Measurements from ENCODE around the gene MTG2. TPM values are rescaled to one million over a fixed set of nuclear protein-coding genes. Genes with fewer than 3 reads are reported as not detected.
A peak's percentile ranks its signal among the peaks of the same experiment; 100 is the strongest.

MTG2 gene
- total and polyA plus RNA-seq, 8 donors: 13.6 to 77.9 (median 21.4) TPM

GRCh38 chr20:62229667-62230066 lies 46.8 kb downstream of the MTG2 start:
- intact Hi-C loops (cut with DNase I; ENCODE audit: low total_unique reads): no loop called here
- WGBS, 5 donors: 65 to 78% (median 69%) methylated on average over 4 of the region's 4 CpGs
- no peak for TF ChIP-seq CTCF (IDR thresholded peaks at IDR 0.05)
- TF ChIP-seq POLR2A (IDR thresholded peaks at IDR 0.05): no peak
- TF ChIP-seq POLR2AphosphoS5 (IDR thresholded peaks at IDR 0.05): no peak
- TF ChIP-seq EP300 (IDR thresholded peaks at IDR 0.05): no peak
- no peaks in the 10 kb centered on the region for H3K9me3 ChIP-seq
- no peaks in the 10 kb centered on the region for H3K36me3 ChIP-seq
- H3K27ac ChIP-seq: no peak overlapping the region
- H3K4me1 ChIP-seq: peaks cover 6 to 26% (median 13%) of the 10 kb centered on the region in 4 donors
- no peak overlapping the region for H3K4me3 ChIP-seq
- DNase-seq: no peak
- H3K27me3 ChIP-seq: peaks cover 0 to 85% (median 13%) of the 10 kb centered on the region in 3 donors

- TF ChIP-seq POLR2AphosphoS5 (IDR thresholded peaks at IDR 0.05) (no peak), POLR2A (IDR thresholded peaks at IDR 0.05) (no peak), EP300 (IDR thresholded peaks at IDR 0.05) (no peak)
- H3K36me3 ChIP-seq: no peaks in the 10 kb centered on the region
- WGBS, 5 donors: 89 to 98% (median 96%) methylated on average over 2 of the region's 2 CpGs
- no peak overlapping the region for H3K27ac ChIP-seq
- peaks cover 0 to 85% (median 13%) of the 10 kb centered on the region in 3 donors for H3K27me3 ChIP-seq
- intact Hi-C loops (cut with DNase I; ENCODE audit: low total_unique reads): no loop called here
- peaks cover 8 to 32% (median 19%) of the 10 kb centered on the region in 4 donors for H3K4me1 ChIP-seq
- no peak for DNase-seq
- H3K9me3 ChIP-seq: no peaks in the 10 kb centered on the region
- no peak overlapping the region for H3K4me3 ChIP-seq
Observed at GRCh38 chr20:62230276-62230675, 47.4 kb downstream of the MTG2 start.

- TF ChIP-seq EP300 (IDR thresholded peaks at IDR 0.05) (no peak), POLR2AphosphoS5 (IDR thresholded peaks at IDR 0.05) (no peak), POLR2A (IDR thresholded peaks at IDR 0.05) (no peak), CTCF (IDR thresholded peaks at IDR 0.05) (no peak)
- no peak overlapping the region for H3K27ac ChIP-seq
- no peaks in the 10 kb centered on the region for H3K9me3 ChIP-seq
- no peak for DNase-seq
- H3K4me3 ChIP-seq: no peak overlapping the region
- no peaks in the 10 kb centered on the region for H3K36me3 ChIP-seq
- WGBS, 5 donors: 88 to 97% (median 90%) methylated on average over 4 to 10 of the region's 10 CpGs
- peaks cover 0 to 85% (median 13%) of the 10 kb centered on the region in 3 donors for H3K27me3 ChIP-seq
- intact Hi-C loops (cut with DNase I; ENCODE audit: low total_unique reads): no loop called here
- peaks cover 12 to 36% (median 22%) of the 10 kb centered on the region in 4 donors for H3K4me1 ChIP-seq
Observed at GRCh38 chr20:62230696-62231095, 47.9 kb downstream of the MTG2 start.

- WGBS, 5 donors: 82 to 95% (median 91%) methylated on average over 6 of the region's 6 CpGs
- intact Hi-C loops (cut with DNase I; ENCODE audit: low total_unique reads): no loop called here
- Histone ChIP-seq H3K4me3 (no peak overlapping the region), H3K4me1 (peaks cover 14 to 37% (median 22%) of the 10 kb centered on the region in 4 donors), H3K9me3 (no peaks in the 10 kb centered on the region), H3K27me3 (peaks cover 0 to 81% (median 13%) of the 10 kb centered on the region in 3 donors), H3K27ac (no peak overlapping the region), H3K36me3 (no peaks in the 10 kb centered on the region)
- TF ChIP-seq POLR2A (IDR thresholded peaks at IDR 0.05) (no peak), EP300 (IDR thresholded peaks at IDR 0.05) (no peak), CTCF (IDR thresholded peaks at IDR 0.05) (no peak), POLR2AphosphoS5 (IDR thresholded peaks at IDR 0.05) (no peak)
- no peak for DNase-seq
Observed at GRCh38 chr20:62231292-62231691, 48.5 kb downstream of the MTG2 start.

- intact Hi-C loops (cut with DNase I; ENCODE audit: low total_unique reads): no loop called here
- Histone ChIP-seq H3K4me3 (no peak overlapping the region), H3K27ac (no peak overlapping the region), H3K9me3 (no peaks in the 10 kb centered on the region), H3K4me1 (peaks cover 16 to 38% (median 23%) of the 10 kb centered on the region in 4 donors), H3K36me3 (no peaks in the 10 kb centered on the region), H3K27me3 (peaks cover 0 to 72% (median 7%) of the 10 kb centered on the region in 3 donors)
- TF ChIP-seq POLR2A (IDR thresholded peaks at IDR 0.05) (no peak), CTCF (IDR thresholded peaks at IDR 0.05) (no peak), POLR2AphosphoS5 (IDR thresholded peaks at IDR 0.05) (no peak), EP300 (IDR thresholded peaks at IDR 0.05) (no peak)
- WGBS, 5 donors: 52 to 70% (median 62%) methylated on average over 5 to 7 of the region's 7 CpGs
- peak in 1 of 2 donors; percentile 79 for DNase-seq
Observed at GRCh38 chr20:62232194-62232593, 49.4 kb downstream of the MTG2 start.
